ENCODE data around the gene SLC38A8.

DNA sequence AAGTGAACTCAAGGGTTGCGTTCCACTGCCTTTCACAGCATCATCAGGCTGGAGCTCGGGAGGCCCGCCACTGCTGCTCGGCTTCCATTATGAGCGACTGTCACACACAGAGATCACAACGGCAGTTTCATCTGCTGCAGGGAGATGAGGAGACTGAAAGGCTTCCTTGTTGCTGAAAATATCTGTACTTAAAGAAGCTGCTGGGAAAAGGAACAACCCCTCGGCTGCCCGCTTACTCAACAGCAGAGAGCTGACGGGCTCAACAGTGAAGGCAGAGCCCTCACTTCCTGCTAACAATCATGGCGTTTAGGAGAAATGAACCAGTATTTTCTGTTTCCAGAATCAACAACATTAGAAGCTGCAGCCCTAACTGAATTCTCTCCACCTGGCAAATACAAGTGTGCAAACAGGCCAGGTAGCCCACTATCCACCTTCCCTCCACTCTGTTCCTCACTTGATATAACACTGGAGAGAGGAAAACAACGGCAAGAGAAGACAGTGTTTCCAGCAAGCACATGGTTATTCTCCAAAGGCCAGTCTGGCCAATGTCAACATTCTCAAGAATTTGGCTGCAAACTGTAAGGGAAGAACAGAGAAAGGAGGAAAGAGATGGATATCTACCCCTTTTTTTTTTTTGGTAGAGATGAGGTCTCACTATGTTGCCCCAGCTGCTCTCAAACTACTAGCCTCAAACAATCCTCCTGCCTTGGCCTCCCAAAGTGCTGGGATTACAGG, 40.4 kb upstream of the SLC38A8 start:
- no peak for TF ChIP-seq POLR2A (IDR thresholded peaks at IDR 0.05; ENCODE audit: low read depth, low read length)
- no peak for TF ChIP-seq POLR2AphosphoS5 (IDR thresholded peaks at IDR 0.05; ENCODE audit: low read depth, low read length)
- TF ChIP-seq TAF1 (IDR thresholded peaks at IDR 0.05; ENCODE audit: borderline replicate concordance, low read depth, low read length): no peak

Data from GM12892 (cell line).